OCI-LY3 (cell line): Measurements from ENCODE around the gene DHX38.

Experiments used
- EZH2phosphoT487 ChIP-seq: fragments of 200-600 bp; shearing (Covaris generic); IDR thresholded peaks from 2 replicates; pipeline ENCODE4 v1.6.1; 2018; ENCODE audit warnings: antibody characterized with exemption, mixed run types, low read depth
- TF ChIP-seq, protein P1 (sequence below): fragments of 200-600, 300-600 bp; sonication (generic); IDR thresholded peaks from 2 replicates; pipeline ENCODE4 v1.5.1; 2014; ENCODE audit warnings: antibody characterized with exemption, low read length, low read depth

- no peak for TF ChIP-seq EZH2phosphoT487
- TF ChIP-seq, protein P1, sequence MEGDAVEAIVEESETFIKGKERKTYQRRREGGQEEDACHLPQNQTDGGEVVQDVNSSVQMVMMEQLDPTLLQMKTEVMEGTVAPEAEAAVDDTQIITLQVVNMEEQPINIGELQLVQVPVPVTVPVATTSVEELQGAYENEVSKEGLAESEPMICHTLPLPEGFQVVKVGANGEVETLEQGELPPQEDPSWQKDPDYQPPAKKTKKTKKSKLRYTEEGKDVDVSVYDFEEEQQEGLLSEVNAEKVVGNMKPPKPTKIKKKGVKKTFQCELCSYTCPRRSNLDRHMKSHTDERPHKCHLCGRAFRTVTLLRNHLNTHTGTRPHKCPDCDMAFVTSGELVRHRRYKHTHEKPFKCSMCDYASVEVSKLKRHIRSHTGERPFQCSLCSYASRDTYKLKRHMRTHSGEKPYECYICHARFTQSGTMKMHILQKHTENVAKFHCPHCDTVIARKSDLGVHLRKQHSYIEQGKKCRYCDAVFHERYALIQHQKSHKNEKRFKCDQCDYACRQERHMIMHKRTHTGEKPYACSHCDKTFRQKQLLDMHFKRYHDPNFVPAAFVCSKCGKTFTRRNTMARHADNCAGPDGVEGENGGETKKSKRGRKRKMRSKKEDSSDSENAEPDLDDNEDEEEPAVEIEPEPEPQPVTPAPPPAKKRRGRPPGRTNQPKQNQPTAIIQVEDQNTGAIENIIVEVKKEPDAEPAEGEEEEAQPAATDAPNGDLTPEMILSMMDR: no peak
Measured at GRCh38 chr16:72098936-72099335, 5.3 kb downstream of the DHX38 start.
